ENCODE data around the gene ALDH3A1. TPM values are rescaled to one million over a fixed set of nuclear protein-coding genes. Genes with fewer than 3 reads are reported as not detected.

ALDH3A1 gene
- total RNA-seq, 1 experiment from 2014 or later, result 0.39 TPM

- no peak for TF ChIP-seq CTCF (conservative IDR thresholded peaks at IDR 0.05)
- Histone ChIP-seq H3K4ac (ENCODE audit: low read depth, low read length) (no peak overlapping the region), H2AK5ac (ENCODE audit: insufficient read length, low read length) (no peak overlapping the region), H2AFZ (ENCODE audit: low read length) (no peak overlapping the region), H3K9ac (ENCODE audit: extremely low read depth, insufficient read length, low read length) (no peak overlapping the region), H3K23ac (ENCODE audit: insufficient read length, low read depth, low read length) (no peak overlapping the region), H3K79me1 (ENCODE audit: insufficient read depth, low read depth, low read length, poor library complexity, severe bottlenecking) (no peaks in the 10 kb centered on the region), H3K4me1 (ENCODE audit: insufficient read depth, low read length) (no peaks in the 10 kb centered on the region), H4K20me1 (ENCODE audit: control insufficient read depth, insufficient read depth, insufficient read length) (no peaks in the 10 kb centered on the region), H3K18ac (ENCODE audit: insufficient read length, low read depth, low read length) (no peak overlapping the region), H4K5ac (ENCODE audit: insufficient read length, low read depth, low read length) (no peak overlapping the region), H2BK15ac (ENCODE audit: low read depth, low read length) (no peak overlapping the region), H4K91ac (ENCODE audit: insufficient read length, low read depth, low read length) (no peak overlapping the region), H3K23me2 (ENCODE audit: insufficient read length, low read depth, low read length, poor library complexity, severe bottlenecking) (no peaks in the 10 kb centered on the region), H3T11ph (ENCODE audit: low read length) (no peak overlapping the region), H3K27ac (ENCODE audit: insufficient read length, low read depth, low read length) (no peak overlapping the region), H3K56ac (ENCODE audit: insufficient read length, low read depth, low read length) (no peak overlapping the region), H2BK20ac (ENCODE audit: low read depth, low read length, poor library complexity, severe bottlenecking) (no peak overlapping the region), H2BK12ac (ENCODE audit: insufficient read length, low read depth, low read length) (no peak overlapping the region), H3K27me3 (ENCODE audit: insufficient read depth, low read length) (no peaks in the 10 kb centered on the region), H3K4me2 (ENCODE audit: insufficient read depth, insufficient read length, low read length) (no peak overlapping the region), H2BK5ac (ENCODE audit: insufficient read length, low read length) (no peak overlapping the region), H3K79me2 (ENCODE audit: insufficient read depth, low read length) (no peaks in the 10 kb centered on the region), H2BK120ac (ENCODE audit: low read depth, low read length, poor library complexity, severe bottlenecking) (no peak overlapping the region), H3K14ac (ENCODE audit: insufficient read depth, low read length) (no peak overlapping the region; the same call in 1 of the 2 replicates), H4K8ac (replicated peaks; ENCODE audit: insufficient read length, low read depth, low read length) (no peak overlapping the region), H3K9me3 (ENCODE audit: control insufficient read depth, low read depth, low read length) (no peaks in the 10 kb centered on the region)
- peaks cover 4% of the 10 kb centered on the region; the same call in 1 of the 2 replicates for H3K27me3 Mint-ChIP-seq (ENCODE audit: low read depth)
- H3K4me1 Mint-ChIP-seq, result no peaks in the 10 kb centered on the region
- no CpG with 5 or more reads among the region's 11 CpGs for WGBS (ENCODE audit: extremely low coverage, insufficient read length, low lambda C conversion rate)
- H3K4me3 Mint-ChIP-seq, result no peak overlapping the region
- H3K27ac Mint-ChIP-seq, result peak overlapping the region in 1 of 3 experiments; percentile 76; a peak in 1 of 7 replicates
- H3K9me3 Mint-ChIP-seq, result no peaks in the 10 kb centered on the region
- H3K36me3 Mint-ChIP-seq (ENCODE audit: insufficient read depth in 1 of 3, low read depth in 3 of 3), result no peaks in the 10 kb centered on the region
- DNase-seq, result no peak
These were observed 12.0 kb downstream of the ALDH3A1 start for GRCh38 chr17:19736071-19736470.
